Endothelial cell (in vitro differentiated cells): Measurements from ENCODE around the gene LRP3. TPM values are rescaled to one million over a fixed set of nuclear protein-coding genes. Genes with fewer than 3 reads are reported as not detected.

Source experiments
- DNase-seq: peaks from one replicate; pipeline ENCODE4 v3.0.0; 2021; ENCODE audit warnings: low spot score
- H3K27ac Mint-ChIP-seq: one replicate; pipeline ENCODE4 v1.8.0; 2021; ENCODE audit warnings: mixed read lengths, inconsistent platforms; ENCODE audit not compliant: unreplicated experiment
- H3K27me3 Mint-ChIP-seq: one replicate; pipeline ENCODE4 v1.8.0; 2021; ENCODE audit warnings: mild to moderate bottlenecking, moderate library complexity, mixed read lengths, inconsistent platforms; ENCODE audit not compliant: unreplicated experiment
- H3K36me3 Mint-ChIP-seq: one replicate; pipeline ENCODE4 v1.8.0; 2021; ENCODE audit warnings: mild to moderate bottlenecking, low read depth, mixed read lengths, inconsistent platforms; ENCODE audit not compliant: unreplicated experiment
- H3K4me1 Mint-ChIP-seq: one replicate; pipeline ENCODE4 v1.8.0; 2021; ENCODE audit warnings: mild to moderate bottlenecking, mixed read lengths, inconsistent platforms; ENCODE audit not compliant: unreplicated experiment
- H3K4me3 Mint-ChIP-seq: one replicate; pipeline ENCODE4 v1.8.0; 2021; ENCODE audit warnings: mild to moderate bottlenecking, mixed read lengths, inconsistent platforms; ENCODE audit not compliant: unreplicated experiment
- H3K9me3 Mint-ChIP-seq: one replicate; pipeline ENCODE4 v1.8.0; 2021; ENCODE audit warnings: mixed read lengths, inconsistent platforms; ENCODE audit not compliant: unreplicated experiment
- total RNA-seq: library from RNA; stranded (reverse); fragmentation: NEBNext Ultra II Directional; extraction: Animal tissue kit (Norgen Biotek cat#: 25700); gene quantifications from one replicate; pipeline ENCODE4 v1.2.1, GENCODE V29; 2021; ENCODE audit not compliant: unreplicated experiment
- TF ChIP-seq, protein P1 (sequence below): fragments of 200-600 bp; sonication (generic); IDR thresholded peaks from one replicate; pipeline ENCODE4 v1.5.0; 2021; ENCODE audit warnings: antibody characterized with exemption; ENCODE audit not compliant: unreplicated experiment

LRP3 gene
- total RNA-seq, 1 donor from 2014 or later: 5.4 TPM

DNA sequence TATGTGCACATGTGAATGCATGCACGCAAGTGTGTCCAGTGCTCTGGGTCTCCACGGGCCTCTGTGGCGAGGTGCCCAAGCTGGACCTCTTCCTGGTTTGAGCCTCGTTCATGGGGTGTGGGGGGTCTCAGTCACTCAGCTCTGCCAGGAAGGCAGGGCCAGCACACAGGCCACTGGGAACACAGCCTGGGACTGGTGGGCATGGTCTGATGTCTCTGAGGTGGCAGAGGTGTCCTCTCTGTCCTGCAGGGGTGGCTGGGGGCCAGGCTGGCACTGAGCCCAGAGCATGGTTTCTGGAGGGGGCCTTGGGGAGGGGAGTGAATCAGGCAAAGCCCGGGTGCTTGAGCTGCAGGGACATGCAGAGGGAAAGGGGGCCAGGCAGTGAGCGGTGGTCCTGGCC lies 9.4 kb downstream of the LRP3 start:
- Mint-ChIP-seq H3K27me3 (peaks cover 8% of the 10 kb centered on the region), H3K9me3 (no peaks in the 10 kb centered on the region), H3K4me3 (no peak overlapping the region), H3K27ac (no peak overlapping the region), H3K4me1 (peaks cover 6% of the 10 kb centered on the region), H3K36me3 (no peaks in the 10 kb centered on the region)
- no peak for DNase-seq
- TF ChIP-seq, protein P1, sequence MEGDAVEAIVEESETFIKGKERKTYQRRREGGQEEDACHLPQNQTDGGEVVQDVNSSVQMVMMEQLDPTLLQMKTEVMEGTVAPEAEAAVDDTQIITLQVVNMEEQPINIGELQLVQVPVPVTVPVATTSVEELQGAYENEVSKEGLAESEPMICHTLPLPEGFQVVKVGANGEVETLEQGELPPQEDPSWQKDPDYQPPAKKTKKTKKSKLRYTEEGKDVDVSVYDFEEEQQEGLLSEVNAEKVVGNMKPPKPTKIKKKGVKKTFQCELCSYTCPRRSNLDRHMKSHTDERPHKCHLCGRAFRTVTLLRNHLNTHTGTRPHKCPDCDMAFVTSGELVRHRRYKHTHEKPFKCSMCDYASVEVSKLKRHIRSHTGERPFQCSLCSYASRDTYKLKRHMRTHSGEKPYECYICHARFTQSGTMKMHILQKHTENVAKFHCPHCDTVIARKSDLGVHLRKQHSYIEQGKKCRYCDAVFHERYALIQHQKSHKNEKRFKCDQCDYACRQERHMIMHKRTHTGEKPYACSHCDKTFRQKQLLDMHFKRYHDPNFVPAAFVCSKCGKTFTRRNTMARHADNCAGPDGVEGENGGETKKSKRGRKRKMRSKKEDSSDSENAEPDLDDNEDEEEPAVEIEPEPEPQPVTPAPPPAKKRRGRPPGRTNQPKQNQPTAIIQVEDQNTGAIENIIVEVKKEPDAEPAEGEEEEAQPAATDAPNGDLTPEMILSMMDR: no peak

- H3K4me3 Mint-ChIP-seq: no peak overlapping the region
- peaks cover 7% of the 10 kb centered on the region for H3K4me1 Mint-ChIP-seq
- no peaks in the 10 kb centered on the region for H3K9me3 Mint-ChIP-seq
- no peak overlapping the region for H3K27ac Mint-ChIP-seq
- H3K36me3 Mint-ChIP-seq: no peaks in the 10 kb centered on the region
- no peak for DNase-seq
- H3K27me3 Mint-ChIP-seq: peaks cover 8% of the 10 kb centered on the region
- TF ChIP-seq, protein P1: no peak
Observed at GRCh38 chr19:33204136-33204973, 10.2 kb downstream of the LRP3 start.

GRCh38 chr19:33205110-33205509 lies 11.0 kb downstream of the LRP3 start:
- Mint-ChIP-seq H3K4me3 (no peak overlapping the region), H3K27ac (no peak overlapping the region), H3K27me3 (peaks cover 10% of the 10 kb centered on the region), H3K4me1 (peaks cover 7% of the 10 kb centered on the region), H3K9me3 (no peaks in the 10 kb centered on the region), H3K36me3 (no peaks in the 10 kb centered on the region)
- no peak for DNase-seq
- TF ChIP-seq, protein P1: no peak

DNA sequence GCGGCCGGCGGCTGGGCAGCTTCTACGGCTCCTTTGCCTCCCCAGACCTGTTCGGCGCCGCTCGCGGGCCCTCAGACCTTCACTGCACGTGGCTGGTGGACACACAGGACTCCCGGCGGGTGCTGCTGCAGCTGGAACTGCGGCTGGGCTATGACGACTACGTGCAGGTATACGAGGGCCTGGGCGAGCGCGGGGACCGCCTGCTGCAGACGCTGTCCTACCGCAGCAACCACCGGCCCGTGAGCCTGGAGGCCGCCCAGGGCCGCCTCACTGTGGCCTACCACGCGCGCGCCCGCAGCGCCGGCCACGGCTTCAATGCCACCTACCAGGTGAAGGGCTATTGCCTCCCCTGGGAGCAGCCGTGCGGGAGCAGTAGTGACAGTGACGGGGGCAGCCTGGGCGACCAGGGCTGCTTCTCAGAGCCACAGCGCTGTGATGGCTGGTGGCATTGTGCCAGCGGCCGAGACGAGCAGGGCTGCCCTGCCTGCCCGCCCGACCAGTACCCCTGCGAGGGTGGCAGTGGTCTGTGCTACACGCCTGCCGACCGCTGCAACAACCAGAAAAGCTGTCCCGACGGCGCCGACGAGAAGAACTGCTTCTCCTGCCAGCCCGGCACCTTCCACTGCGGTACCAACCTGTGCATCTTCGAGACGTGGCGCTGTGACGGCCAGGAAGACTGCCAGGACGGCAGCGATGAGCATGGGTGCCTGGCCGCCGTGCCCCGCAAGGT lies 11.6 kb downstream of the LRP3 start:
- Mint-ChIP-seq H3K4me3 (no peak overlapping the region), H3K4me1 (peaks cover 7% of the 10 kb centered on the region), H3K9me3 (no peaks in the 10 kb centered on the region), H3K27ac (no peak overlapping the region), H3K36me3 (no peaks in the 10 kb centered on the region), H3K27me3 (peaks cover 10% of the 10 kb centered on the region)
- TF ChIP-seq, protein P1: no peak
- no peak for DNase-seq
